Measurements from ENCODE around the gene CFL1.

- TF ChIP-seq, protein P1, sequence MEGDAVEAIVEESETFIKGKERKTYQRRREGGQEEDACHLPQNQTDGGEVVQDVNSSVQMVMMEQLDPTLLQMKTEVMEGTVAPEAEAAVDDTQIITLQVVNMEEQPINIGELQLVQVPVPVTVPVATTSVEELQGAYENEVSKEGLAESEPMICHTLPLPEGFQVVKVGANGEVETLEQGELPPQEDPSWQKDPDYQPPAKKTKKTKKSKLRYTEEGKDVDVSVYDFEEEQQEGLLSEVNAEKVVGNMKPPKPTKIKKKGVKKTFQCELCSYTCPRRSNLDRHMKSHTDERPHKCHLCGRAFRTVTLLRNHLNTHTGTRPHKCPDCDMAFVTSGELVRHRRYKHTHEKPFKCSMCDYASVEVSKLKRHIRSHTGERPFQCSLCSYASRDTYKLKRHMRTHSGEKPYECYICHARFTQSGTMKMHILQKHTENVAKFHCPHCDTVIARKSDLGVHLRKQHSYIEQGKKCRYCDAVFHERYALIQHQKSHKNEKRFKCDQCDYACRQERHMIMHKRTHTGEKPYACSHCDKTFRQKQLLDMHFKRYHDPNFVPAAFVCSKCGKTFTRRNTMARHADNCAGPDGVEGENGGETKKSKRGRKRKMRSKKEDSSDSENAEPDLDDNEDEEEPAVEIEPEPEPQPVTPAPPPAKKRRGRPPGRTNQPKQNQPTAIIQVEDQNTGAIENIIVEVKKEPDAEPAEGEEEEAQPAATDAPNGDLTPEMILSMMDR (IDR thresholded peaks at IDR 0.05) = no peak
- TF ChIP-seq POLR2A (IDR thresholded peaks at IDR 0.05) = no peak
These were observed 10.2 kb upstream of the CFL1 start for GRCh38 chr11:65868076-65868667.
